ENCODE data around the gene ISYNA1.

GRCh38 chr19:18461471-18461870, 23.5 kb upstream of the ISYNA1 start:
- TF ChIP-seq CTCF (IDR thresholded peaks at IDR 0.05) (no peak), POLR2A (IDR thresholded peaks at IDR 0.05) (no peak)

All from Peyer's patch (tissue), 4 donors.